Measurements from ENCODE around the gene TPMT. TPM values are rescaled to one million over a fixed set of nuclear protein-coding genes. Genes with fewer than 3 reads are reported as not detected.

Gene TPMT
- total RNA-seq, 1 experiment from 2014 or later: 13.3 TPM

DNA sequence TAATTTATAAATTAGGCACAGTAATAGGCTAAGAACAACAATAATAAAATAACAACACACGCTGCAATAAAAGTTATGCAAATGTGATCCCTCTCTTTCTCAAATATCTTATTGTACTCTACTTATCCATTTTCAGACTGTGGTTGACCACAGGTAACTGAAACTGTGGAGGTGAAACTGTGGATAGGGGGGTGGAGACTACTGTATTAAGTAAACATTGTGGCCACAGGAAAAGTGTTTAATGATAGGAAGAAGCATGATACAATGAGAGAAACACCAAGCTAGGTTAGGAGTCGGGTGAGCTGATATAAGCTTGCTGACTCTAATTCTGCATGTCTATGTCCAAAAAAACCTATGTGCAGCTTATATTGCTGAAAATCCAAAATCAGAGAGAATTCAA lies 55.4 kb downstream of the TPMT start:
- no peaks in the 10 kb centered on the region for H3K79me1 ChIP-seq (ENCODE audit: insufficient read depth, low read depth, low read length, poor library complexity, severe bottlenecking)
- H2AFZ ChIP-seq (ENCODE audit: low read length): no peak overlapping the region
- Mint-ChIP-seq H3K4me3 (no peak overlapping the region), H3K36me3 (ENCODE audit: insufficient read depth in 1 of 3, low read depth in 3 of 3) (no peaks in the 10 kb centered on the region), H3K27ac (no peak overlapping the region), H3K27me3 (ENCODE audit: low read depth) (no peaks in the 10 kb centered on the region), H3K9me3 (no peaks in the 10 kb centered on the region), H3K4me1 (no peaks in the 10 kb centered on the region)
- no peak overlapping the region for H2BK15ac ChIP-seq (ENCODE audit: low read depth, low read length)
- no peak overlapping the region for H2BK5ac ChIP-seq (ENCODE audit: insufficient read length, low read length)
- H3K56ac ChIP-seq (ENCODE audit: insufficient read length, low read depth, low read length): no peak overlapping the region
- H4K20me1 ChIP-seq (ENCODE audit: control insufficient read depth, insufficient read depth, insufficient read length): no peaks in the 10 kb centered on the region
- WGBS (ENCODE audit: extremely low coverage, insufficient read length, low lambda C conversion rate): no CpG with 5 or more reads among the region's 2 CpGs
- H3K23ac ChIP-seq (ENCODE audit: insufficient read length, low read depth, low read length): no peak overlapping the region
- H3K27ac ChIP-seq (ENCODE audit: insufficient read length, low read depth, low read length): no peak overlapping the region
- H3K23me2 ChIP-seq (ENCODE audit: insufficient read length, low read depth, low read length, poor library complexity, severe bottlenecking): no peaks in the 10 kb centered on the region
- no peak overlapping the region for H3K14ac ChIP-seq (ENCODE audit: insufficient read depth, low read length)
- H2BK120ac ChIP-seq (ENCODE audit: low read depth, low read length, poor library complexity, severe bottlenecking): no peak overlapping the region
- H4K91ac ChIP-seq (ENCODE audit: insufficient read length, low read depth, low read length): no peak overlapping the region
- DNase-seq: no peak
- TF ChIP-seq, protein P1, sequence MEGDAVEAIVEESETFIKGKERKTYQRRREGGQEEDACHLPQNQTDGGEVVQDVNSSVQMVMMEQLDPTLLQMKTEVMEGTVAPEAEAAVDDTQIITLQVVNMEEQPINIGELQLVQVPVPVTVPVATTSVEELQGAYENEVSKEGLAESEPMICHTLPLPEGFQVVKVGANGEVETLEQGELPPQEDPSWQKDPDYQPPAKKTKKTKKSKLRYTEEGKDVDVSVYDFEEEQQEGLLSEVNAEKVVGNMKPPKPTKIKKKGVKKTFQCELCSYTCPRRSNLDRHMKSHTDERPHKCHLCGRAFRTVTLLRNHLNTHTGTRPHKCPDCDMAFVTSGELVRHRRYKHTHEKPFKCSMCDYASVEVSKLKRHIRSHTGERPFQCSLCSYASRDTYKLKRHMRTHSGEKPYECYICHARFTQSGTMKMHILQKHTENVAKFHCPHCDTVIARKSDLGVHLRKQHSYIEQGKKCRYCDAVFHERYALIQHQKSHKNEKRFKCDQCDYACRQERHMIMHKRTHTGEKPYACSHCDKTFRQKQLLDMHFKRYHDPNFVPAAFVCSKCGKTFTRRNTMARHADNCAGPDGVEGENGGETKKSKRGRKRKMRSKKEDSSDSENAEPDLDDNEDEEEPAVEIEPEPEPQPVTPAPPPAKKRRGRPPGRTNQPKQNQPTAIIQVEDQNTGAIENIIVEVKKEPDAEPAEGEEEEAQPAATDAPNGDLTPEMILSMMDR (conservative IDR thresholded peaks at IDR 0.05): no peak
- no peak overlapping the region for H2BK20ac ChIP-seq (ENCODE audit: low read depth, low read length, poor library complexity, severe bottlenecking)
- H3T11ph ChIP-seq (ENCODE audit: low read length): no peak overlapping the region
- H3K4ac ChIP-seq (ENCODE audit: low read depth, low read length): no peak overlapping the region
- no peak overlapping the region for H3K9ac ChIP-seq (ENCODE audit: extremely low read depth, insufficient read length, low read length)
- H4K5ac ChIP-seq (ENCODE audit: insufficient read length, low read depth, low read length): no peak overlapping the region
- no peak overlapping the region for H2BK12ac ChIP-seq (ENCODE audit: insufficient read length, low read depth, low read length)
- no peaks in the 10 kb centered on the region for H3K27me3 ChIP-seq (ENCODE audit: insufficient read depth, low read length)
- no peaks in the 10 kb centered on the region for H3K9me3 ChIP-seq (ENCODE audit: control insufficient read depth, low read depth, low read length)
- no peak overlapping the region for H3K4me2 ChIP-seq (ENCODE audit: insufficient read depth, insufficient read length, low read length)
- H4K8ac ChIP-seq (replicated peaks; ENCODE audit: insufficient read length, low read depth, low read length): no peak overlapping the region
- no peak overlapping the region for H2AK5ac ChIP-seq (ENCODE audit: insufficient read length, low read length)
- no peak overlapping the region for H3K18ac ChIP-seq (ENCODE audit: insufficient read length, low read depth, low read length)
- H3K79me2 ChIP-seq (ENCODE audit: insufficient read depth, low read length): no peaks in the 10 kb centered on the region
- H3K4me1 ChIP-seq (ENCODE audit: insufficient read depth, low read length): no peaks in the 10 kb centered on the region
